ENCODE data around the gene MUC6. TPM values are rescaled to one million over a fixed set of nuclear protein-coding genes. Genes with fewer than 3 reads are reported as not detected.

The MUC6 gene
- total and polyA plus RNA-seq, 10 of the 15 experiments (the other 5 are each of a cell fraction or from before 2014, with no cell fraction given), result 0.03 TPM; not detected in 8

- H3K4me3 ChIP-seq, result no peak overlapping the region
- H3K9me3 ChIP-seq (replicated peaks; ENCODE audit: control insufficient read depth, insufficient read depth, low read length), result no peaks in the 10 kb centered on the region
- peak; percentile 88 for FAIRE-seq
- peak; percentile 100 for ATAC-seq
- H3K4me1 ChIP-seq (ENCODE audit: control insufficient read depth, insufficient read depth, low read length), result no peaks in the 10 kb centered on the region
- SMC1A ChIA-PET (ENCODE audit: uncharacterized antibody, unreplicated experiment), result no interaction called here
- intact Hi-C loops (cut with micrococcal nuclease; ENCODE audit: unreplicated experiment) (loop anchor here (1.0 to 5.0 kb wide), 2 partner anchors 123 to 202 kb away; partner anchors contain the start of gene AP2A2), in situ Hi-C loops (cut with MboI) (loop anchor here (10.0 kb wide), 1 partner anchor 206 kb away; the partner anchor contains the start of genes POLR2L and TSPAN4)
- no peaks in the 10 kb centered on the region for H3K36me3 ChIP-seq (ENCODE audit: control insufficient read depth in 2 of 2, insufficient read depth in 2 of 2, low read length in 1 of 2)
- peak overlapping the region; percentile 39 for H2AFZ ChIP-seq (ENCODE audit: control insufficient read depth, low read depth, low read length)
- H3K9ac ChIP-seq (ENCODE audit: control insufficient read depth, insufficient read depth, low read length), result no peak overlapping the region
- H3K79me2 ChIP-seq (ENCODE audit: control insufficient read depth, insufficient read depth, low read length), result no peaks in the 10 kb centered on the region
- no TSS peak for BruUV-seq (replicated peaks)
- H3K27me3 ChIP-seq (replicated peaks in 1 of 2; ENCODE audit: control insufficient read depth in 2 of 2, insufficient read depth in 2 of 2, low read length in 1 of 2), result no peaks in the 10 kb centered on the region
- H3K27ac ChIP-seq (ENCODE audit: control insufficient read depth, insufficient read depth), result no peak overlapping the region
- RAD21 ChIA-PET (ENCODE audit: unreplicated experiment), result interaction anchor here (0.6 to 0.9 kb wide), 3 partner anchors 202 to 205 kb away, joined by 3 read pairs; no protein-coding TSS in a partner anchor
- POLR2A ChIA-PET, result no interaction called here
- CTCF ChIA-PET, result interaction anchor here (1.0 to 1.8 kb wide), 5 partner anchors 11 to 204 kb away, joined by 3 to 23 read pairs (median 5); no protein-coding TSS in a partner anchor
- no peaks in the 10 kb centered on the region for H4K20me1 ChIP-seq (ENCODE audit: control insufficient read depth, insufficient read depth)
- H3K4me2 ChIP-seq (ENCODE audit: control insufficient read depth, insufficient read depth), result no peak overlapping the region
- WGBS (ENCODE audit: insufficient coverage, insufficient replicate concordance, low lambda C conversion rate, missing lambda C conversion rate), result 23% methylated on average over 34 of the region's 39 CpGs
- no peak for DNase-seq (ENCODE audit: low read depth, low spot score)
- TF ChIP-seq HDGF (IDR thresholded peaks at IDR 0.05) (no peak), TCF3 (IDR thresholded peaks at IDR 0.05; ENCODE audit: borderline replicate concordance, insufficient read depth, low read depth, low read length) (peak; percentile 46; the same call in 1 of the 2 replicates), ATF7 (IDR thresholded peaks at IDR 0.05; ENCODE audit: low read depth) (no peak), BHLHE40 (IDR thresholded peaks at IDR 0.05; ENCODE audit: borderline replicate concordance in 1 of 2, low read depth in 2 of 2, low read length in 1 of 2) (peak; percentile 30 to 66; a peak in 2 of 4 replicates), STAT1 (conservative IDR thresholded peaks at IDR 0.05) (no peak), TBL1XR1 (IDR thresholded peaks at IDR 0.05; ENCODE audit: low read depth, low read length) (no peak), SUPT20H (IDR thresholded peaks at IDR 0.05; ENCODE audit: borderline replicate concordance, control insufficient read depth, low read depth, low read length) (no peak), JUND (IDR thresholded peaks at IDR 0.05; ENCODE audit: low read depth, low read length) (no peak), SIX5 (IDR thresholded peaks at IDR 0.05; ENCODE audit: low read depth, low read length, severe bottlenecking) (no peak), EGR1 (IDR thresholded peaks at IDR 0.05; ENCODE audit: borderline replicate concordance in 1 of 2, low read depth in 2 of 2, low read length in 2 of 2) (no peak), ZNF217 (IDR thresholded peaks at IDR 0.05) (no peak), ZBED1 (IDR thresholded peaks at IDR 0.05; ENCODE audit: borderline replicate concordance) (no peak), RAD21 (IDR thresholded peaks at IDR 0.05; ENCODE audit: insufficient read depth, low read depth, low read length) (peak; percentile 89), MAX (IDR thresholded peaks at IDR 0.05; ENCODE audit: low read depth, low read length) (no peak), SMC3 (IDR thresholded peaks at IDR 0.05; ENCODE audit: borderline replicate concordance, low read length) (peak; percentile 94), SMAD1 (IDR thresholded peaks at IDR 0.05; ENCODE audit: low read depth, partially characterized antibody) (no peak), LARP7 (IDR thresholded peaks at IDR 0.05) (peak; percentile 30; the same call in 1 of the 2 replicates)
- TF ChIP-seq, protein P1, sequence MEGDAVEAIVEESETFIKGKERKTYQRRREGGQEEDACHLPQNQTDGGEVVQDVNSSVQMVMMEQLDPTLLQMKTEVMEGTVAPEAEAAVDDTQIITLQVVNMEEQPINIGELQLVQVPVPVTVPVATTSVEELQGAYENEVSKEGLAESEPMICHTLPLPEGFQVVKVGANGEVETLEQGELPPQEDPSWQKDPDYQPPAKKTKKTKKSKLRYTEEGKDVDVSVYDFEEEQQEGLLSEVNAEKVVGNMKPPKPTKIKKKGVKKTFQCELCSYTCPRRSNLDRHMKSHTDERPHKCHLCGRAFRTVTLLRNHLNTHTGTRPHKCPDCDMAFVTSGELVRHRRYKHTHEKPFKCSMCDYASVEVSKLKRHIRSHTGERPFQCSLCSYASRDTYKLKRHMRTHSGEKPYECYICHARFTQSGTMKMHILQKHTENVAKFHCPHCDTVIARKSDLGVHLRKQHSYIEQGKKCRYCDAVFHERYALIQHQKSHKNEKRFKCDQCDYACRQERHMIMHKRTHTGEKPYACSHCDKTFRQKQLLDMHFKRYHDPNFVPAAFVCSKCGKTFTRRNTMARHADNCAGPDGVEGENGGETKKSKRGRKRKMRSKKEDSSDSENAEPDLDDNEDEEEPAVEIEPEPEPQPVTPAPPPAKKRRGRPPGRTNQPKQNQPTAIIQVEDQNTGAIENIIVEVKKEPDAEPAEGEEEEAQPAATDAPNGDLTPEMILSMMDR (IDR thresholded peaks at IDR 0.05 in 2 of 3, conservative IDR thresholded peaks at IDR 0.05 in 1 of 3; ENCODE audit: control insufficient read depth in 2 of 3, extremely low read depth in 1 of 3, insufficient read depth in 1 of 3, low read depth in 3 of 3, low read length in 3 of 3), result peak; percentile 89 to 97 (median 94)
- TF ChIP-seq, protein P2, sequence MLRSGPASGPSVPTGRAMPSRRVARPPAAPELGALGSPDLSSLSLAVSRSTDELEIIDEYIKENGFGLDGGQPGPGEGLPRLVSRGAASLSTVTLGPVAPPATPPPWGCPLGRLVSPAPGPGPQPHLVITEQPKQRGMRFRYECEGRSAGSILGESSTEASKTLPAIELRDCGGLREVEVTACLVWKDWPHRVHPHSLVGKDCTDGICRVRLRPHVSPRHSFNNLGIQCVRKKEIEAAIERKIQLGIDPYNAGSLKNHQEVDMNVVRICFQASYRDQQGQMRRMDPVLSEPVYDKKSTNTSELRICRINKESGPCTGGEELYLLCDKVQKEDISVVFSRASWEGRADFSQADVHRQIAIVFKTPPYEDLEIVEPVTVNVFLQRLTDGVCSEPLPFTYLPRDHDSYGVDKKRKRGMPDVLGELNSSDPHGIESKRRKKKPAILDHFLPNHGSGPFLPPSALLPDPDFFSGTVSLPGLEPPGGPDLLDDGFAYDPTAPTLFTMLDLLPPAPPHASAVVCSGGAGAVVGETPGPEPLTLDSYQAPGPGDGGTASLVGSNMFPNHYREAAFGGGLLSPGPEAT (IDR thresholded peaks at IDR 0.05; ENCODE audit: low read depth), result no peak
These were observed 14.2 kb upstream of the MUC6 start for GRCh38 chr11:1050581-1051355.
